Measurements from ENCODE around the gene YWHAE.

DNA sequence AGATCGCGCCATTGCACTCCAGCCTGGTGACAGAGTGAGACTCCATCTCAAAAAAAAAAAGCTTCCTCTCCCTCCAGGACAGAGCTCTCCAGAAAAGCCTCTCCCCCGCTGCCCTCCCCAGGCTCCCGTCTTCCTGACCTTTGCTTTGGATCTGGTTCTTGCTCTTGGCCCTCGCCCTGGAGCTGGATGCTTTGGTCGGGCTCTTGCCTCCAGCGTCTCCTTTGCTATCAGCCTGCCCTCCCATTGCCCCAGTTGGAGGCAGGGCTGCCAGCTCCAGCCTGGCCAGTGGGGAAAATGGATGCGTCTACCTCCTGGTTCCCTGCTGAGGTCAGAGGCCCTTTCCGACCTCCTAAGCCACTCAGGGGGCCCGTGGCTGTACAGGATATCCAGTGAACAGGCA, 84.6 kb downstream of the YWHAE start:
- TF ChIP-seq, protein P1, sequence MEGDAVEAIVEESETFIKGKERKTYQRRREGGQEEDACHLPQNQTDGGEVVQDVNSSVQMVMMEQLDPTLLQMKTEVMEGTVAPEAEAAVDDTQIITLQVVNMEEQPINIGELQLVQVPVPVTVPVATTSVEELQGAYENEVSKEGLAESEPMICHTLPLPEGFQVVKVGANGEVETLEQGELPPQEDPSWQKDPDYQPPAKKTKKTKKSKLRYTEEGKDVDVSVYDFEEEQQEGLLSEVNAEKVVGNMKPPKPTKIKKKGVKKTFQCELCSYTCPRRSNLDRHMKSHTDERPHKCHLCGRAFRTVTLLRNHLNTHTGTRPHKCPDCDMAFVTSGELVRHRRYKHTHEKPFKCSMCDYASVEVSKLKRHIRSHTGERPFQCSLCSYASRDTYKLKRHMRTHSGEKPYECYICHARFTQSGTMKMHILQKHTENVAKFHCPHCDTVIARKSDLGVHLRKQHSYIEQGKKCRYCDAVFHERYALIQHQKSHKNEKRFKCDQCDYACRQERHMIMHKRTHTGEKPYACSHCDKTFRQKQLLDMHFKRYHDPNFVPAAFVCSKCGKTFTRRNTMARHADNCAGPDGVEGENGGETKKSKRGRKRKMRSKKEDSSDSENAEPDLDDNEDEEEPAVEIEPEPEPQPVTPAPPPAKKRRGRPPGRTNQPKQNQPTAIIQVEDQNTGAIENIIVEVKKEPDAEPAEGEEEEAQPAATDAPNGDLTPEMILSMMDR (IDR thresholded peaks at IDR 0.05), result no peak
- no peak for TF ChIP-seq POLR2A (IDR thresholded peaks at IDR 0.05)
